Coronary artery (tissue), 2 donors: ENCODE results near the gene UBA3.

Experiments used
- DNase-seq: peaks from one replicate; pipeline ENCODE4 v3.0.0-alpha.2; 2017; ENCODE audit warnings: low spot score
- H3K27ac ChIP-seq, 2 donors: fragments of 200-600 bp; sonication (generic); one replicate each; pipeline ENCODE4 v1.5.1; 2016 to 2019
- H3K4me3 ChIP-seq: fragments of 200-600 bp; sonication (generic); 2 replicates; pipeline ENCODE4 v1.5.1; 2016; ENCODE audit warnings: mild to moderate bottlenecking, moderate library complexity
- CTCF ChIP-seq: fragments of 200-600 bp; sonication (generic); IDR thresholded peaks from one replicate; pipeline ENCODE4 v1.5.1; 2019; ENCODE audit warnings: antibody characterized with exemption

Gene UBA3

DNA sequence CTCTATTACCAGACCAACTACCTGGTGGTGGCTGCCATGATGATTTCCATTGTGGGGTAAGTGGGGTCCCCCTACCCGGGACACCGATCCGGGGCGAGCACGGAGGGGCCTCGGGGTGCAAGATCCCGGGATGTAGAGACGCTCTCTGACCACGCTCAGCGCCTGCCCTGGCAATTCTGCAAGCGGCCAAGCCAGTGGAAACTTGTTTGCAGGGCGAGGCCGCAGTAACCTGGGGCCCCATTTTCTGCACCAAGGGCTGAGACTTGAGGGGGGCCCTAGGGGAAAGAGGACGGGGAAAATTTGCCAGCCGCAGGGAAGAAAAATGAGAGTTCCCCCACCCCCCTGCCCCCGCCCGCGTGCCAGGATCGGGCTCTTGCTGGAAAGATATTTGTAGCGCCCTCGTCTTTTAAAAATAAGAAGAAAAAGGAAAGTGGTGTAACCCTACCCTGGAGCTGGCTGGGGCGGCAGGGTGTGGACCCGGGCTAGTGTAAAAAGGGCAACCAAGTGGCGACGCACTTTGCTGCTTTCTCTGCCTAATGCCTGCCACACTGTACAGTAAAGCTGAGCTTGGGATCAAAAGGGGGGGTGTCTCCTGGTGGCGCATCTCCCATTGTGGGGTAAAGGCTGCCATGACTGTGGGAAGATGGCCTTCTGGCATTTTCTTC is 5.1 kb upstream of the UBA3 start:
- Histone ChIP-seq H3K27ac (peak overlapping the region; percentile 94 to 97), H3K4me3 (peak overlapping the region; percentile 92)
- peak; percentile 77 for DNase-seq
- no peak for TF ChIP-seq CTCF

DNA sequence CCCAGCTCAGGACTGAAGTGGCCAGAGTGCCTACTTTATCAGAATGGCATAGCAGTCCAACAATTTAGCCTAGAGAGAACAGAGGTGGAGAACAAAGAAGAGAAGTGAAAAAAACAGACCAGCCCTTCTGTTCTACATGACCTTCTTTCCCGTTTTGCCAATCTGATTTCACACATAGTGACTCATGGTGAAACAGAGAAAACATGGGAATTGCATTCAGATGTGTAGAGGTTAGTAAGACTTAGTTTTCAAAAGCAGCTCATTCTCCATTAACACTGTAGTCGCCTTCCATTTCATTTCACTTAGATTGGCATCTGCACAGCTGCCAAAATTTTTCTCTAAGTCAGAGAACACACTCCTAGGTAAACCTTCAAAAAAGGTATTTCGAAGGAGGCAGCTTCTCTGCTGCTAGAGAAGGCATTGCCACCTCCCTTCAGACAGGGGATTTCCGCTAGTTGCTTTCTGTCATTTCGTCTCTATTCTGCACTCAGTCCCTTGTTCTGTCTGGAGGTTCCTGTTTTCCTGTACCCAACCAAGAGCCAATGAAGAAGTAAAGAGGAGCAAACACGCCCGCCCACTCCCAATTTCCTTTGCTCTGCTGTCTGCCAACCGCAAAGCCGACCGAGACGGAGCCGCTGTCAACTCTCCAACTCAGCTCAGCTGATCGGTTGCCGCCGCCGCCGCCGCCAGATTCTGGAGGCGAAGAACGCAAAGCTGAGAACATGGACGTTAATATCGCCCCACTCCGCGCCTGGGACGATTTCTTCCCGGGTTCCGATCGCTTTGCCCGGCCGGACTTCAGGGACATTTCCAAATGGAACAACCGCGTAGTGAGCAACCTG is 4.4 kb upstream of the UBA3 start, which contains the start of gene ARL6IP5:
Gene ARL6IP5 (plus strand): TSS at position 612 of the 842 bp plus-strand sequence. CDS start 111 bp downstream, at position 723.
- peak; percentile 95 for DNase-seq
- no peak for TF ChIP-seq CTCF

DNA sequence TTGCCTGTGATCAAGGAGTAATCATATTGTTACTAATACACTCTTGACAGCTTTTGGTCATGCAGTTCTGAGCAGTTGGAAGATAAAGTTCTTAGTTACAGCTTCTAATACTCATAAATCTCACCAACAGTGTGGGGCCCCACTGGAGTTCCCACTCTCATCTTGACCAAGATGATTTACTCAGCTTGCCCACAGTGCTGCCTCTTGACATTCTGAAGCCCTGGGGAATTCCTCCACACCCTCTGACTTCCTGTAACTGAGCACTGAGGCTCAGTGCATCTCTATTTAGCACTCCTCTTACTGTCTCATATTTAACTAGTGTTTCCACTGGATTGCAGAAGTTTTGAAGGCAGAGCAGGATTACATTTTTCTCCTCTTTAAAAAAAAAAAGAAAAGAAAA is 2.6 kb upstream of the UBA3 start:
- no peak overlapping the region for H3K27ac ChIP-seq
- TF ChIP-seq CTCF, result no peak
- no peak for DNase-seq
- no peak overlapping the region for H3K4me3 ChIP-seq

More for the DNA sequence above, 4.4 kb upstream of the UBA3 start, which contains the start of gene ARL6IP5:
- Histone ChIP-seq H3K27ac (peak within 1 kb of the TSS; percentile 94 to 97), H3K4me3 (peak within 1 kb of the TSS; percentile 92)

GRCh38 chr3:69082361-69082760 is 2.2 kb upstream of the UBA3 start:
- TF ChIP-seq CTCF, result no peak
- Histone ChIP-seq H3K4me3 (no peak overlapping the region), H3K27ac (peak overlapping the region in 1 of 2 donors; percentile 10)
- DNase-seq, result no peak

- no peak for DNase-seq
- Histone ChIP-seq H3K4me3 (no peak overlapping the region), H3K27ac (peak overlapping the region in 1 of 2 donors; percentile 10)
- TF ChIP-seq CTCF, result no peak
Observed at GRCh38 chr3:69081583-69082262, 1.6 kb upstream of the UBA3 start.

DNA sequence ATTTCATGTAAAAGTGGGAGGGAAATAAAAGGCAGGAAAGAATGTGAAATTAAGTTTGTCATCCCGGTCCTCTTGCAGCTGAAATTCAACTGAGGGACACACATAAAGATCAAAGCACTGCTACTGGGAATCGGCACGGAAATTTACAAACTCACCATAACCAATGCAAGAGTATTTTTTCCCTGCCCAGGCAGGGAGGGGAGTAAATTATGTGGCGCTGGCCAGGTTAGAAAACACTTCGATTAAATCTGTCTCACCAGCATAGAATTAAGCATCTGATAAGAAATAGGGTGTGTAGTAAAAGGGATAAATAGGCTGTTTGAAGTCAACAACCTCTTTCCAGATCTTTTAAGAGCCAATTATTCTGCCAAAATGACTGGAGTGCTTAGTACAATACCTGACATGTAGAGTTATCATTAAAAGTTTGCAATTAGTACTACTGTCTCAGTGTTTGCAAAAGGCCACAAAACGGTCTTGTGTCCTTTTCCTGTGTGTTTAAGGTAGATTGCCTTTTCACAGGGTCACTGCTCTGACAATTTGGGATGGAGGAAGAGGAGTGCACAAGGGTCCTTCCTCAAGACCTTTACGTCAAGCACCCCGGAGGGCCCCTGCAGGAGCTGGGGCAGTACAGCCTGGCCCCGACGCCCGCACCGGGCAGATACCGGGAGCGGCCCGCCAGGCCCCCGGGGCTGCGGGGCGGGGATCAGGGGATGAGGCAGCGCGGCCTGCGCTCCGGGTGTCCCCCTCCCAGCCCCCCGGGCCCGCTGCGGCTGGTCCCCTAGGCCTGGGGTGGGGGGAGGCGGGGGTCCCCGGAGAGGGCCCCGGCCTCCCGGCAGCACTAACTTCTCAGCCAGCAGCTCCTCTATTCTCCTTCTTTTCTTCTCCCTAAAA is 651 bp downstream of the UBA3 start:
- peak overlapping the region; percentile 86 to 91 for H3K27ac ChIP-seq
- peak overlapping the region; percentile 93 for H3K4me3 ChIP-seq
- no peak for TF ChIP-seq CTCF
- no peak for DNase-seq
